ENCODE results near the gene CISTR.
A peak's percentile ranks its signal among the peaks of the same experiment; 100 is the strongest.
"Not testable (repeated sequence)": the region's sequence is repeated elsewhere in the genome, so short reads cannot be mapped to it uniquely, and the experiment has no call there.

Gene CISTR

DNA sequence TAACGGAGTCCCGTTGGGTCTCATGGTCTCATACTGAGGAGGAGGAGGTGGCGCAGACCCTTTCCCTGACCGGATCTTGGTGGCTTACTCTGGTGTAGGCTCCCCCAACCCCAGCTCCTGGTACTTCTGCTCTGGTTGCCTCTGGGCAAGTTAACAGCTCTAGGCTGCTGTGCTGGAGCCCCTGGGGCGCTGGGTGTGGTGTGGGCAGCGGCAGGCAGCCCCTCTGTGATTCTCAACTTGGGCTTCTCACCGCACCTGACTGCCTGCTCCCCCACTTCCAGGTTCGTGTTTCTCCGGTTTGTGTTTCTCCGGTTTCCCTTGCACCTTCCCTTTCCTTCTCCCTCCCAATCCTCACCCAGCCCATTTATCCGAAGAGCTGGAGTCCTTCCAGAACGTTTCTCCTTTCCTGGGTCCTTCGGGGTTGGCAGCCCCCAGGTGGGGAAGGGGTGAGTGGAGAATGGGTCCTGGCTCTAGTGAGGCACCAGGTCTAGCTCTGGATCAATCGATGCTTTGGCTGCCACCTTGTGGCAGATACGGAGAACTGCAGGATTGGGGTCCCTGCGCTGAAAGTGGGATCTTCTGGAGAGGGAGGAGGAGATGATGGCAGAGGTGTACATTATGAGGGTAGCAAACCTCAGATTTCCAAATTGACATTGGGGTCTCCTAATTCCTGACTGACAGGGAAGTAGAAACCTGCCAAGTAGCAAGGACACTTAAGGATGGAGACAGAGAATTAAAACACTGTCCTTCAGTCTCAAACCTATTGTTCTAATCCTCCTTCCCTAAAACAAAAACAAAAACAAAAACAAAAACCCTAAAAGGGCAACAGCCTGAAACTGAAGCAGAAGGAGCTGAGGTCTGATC lies 8.3 kb downstream of the CISTR start:
- DNase-seq: peak; percentile 71

DNA sequence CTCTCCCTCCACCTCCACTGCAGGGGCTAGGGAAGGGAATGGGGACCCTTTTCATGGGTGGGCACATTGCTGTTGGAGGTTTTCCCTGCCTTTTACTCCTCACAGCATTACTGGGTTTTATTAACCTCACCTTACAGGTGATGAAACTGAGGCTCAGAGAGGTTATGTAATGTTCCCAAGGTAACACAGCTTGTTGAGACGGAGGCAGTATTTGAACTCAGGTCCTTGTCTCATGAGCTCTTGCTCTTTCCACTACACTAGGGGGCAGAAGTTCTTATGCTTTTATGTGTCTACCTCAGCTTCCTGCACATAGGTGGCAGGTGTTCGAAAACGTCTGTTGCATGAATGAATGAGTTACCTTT lies 11.7 kb downstream of the CISTR start:
- DNase-seq: no peak

DNA sequence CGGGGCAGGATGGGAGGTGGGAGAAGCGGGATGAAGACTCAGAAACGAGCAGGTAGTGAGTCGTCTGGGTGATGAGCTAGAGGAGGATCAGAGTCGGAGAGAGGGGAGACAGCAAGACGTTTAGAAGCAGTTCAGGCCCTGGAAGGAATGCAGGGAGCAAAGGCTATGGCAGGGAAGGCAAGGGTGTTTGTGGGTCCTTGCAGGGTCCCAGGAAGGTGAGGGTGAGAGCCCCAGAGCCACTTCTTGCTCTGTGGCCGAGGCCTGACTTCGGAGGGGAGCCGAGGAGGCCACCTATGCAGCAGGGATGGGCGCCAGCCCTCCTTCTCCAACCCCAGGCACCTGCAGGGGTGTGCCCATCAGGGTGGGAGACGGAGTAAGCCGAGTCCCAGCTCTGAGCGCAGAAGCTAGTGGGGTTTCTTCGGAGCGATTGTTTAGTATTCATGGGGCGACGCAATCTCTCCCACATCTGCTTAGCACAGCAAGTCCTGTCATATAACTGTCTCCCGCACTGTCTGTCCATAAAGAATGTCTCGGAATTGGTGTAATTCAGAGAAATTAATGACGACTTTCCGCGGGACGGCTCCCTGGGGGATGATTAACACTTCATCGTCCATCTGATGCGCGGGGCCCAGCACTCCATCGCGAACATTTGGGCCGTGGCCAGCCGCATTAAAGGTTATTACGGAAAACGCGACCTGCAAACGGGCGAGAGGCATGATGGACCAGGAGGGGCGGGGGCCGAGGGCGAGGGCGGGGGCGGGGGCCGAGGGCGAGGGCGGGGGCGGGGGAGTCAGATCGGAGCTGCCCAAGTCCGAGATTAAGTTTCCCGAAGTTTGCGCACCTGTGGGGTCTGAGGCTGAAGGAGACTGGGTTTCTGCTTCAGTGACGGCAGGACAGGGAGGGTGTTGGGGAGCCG lies 12.3 kb downstream of the CISTR start:
- DNase-seq: no peak

DNA sequence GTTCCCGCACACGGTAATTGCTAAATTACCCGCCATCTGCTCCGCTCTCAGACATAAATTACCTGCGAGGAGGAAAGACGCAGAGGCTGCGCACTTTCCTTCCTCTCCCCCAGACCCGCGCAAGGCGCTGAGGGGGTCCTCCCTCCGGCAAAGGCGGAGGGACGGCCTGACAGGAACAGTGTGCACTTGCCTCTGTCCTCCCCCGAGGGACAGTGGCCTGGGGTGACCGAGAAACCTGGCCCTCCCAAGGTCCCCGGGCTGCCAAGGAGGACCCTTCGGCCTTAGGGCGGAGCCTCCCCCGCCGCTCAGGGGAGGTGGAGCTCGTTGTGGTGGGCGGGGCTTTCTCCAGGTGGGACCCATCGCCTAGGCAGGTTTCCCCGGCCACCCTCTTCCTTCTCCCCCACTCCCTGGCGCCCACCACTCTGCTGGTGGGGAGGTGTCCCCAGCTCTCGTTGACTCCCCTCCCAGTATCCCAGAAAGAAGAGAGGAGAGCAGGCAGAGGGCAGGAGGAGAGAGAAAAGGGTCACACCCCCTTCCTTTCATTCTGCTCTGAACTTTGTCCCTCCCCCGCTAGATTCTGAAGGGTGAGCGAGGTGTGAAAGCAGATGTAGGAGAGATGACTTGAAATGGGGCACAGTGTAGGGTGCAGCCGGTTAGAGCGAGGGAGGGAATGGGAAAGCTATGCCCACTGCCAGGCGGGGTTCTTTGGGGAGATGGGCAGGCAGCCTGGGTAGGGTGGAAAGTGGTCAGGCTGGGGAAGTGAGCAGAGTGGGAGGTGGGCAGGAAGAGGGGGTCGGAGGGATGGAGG lies 13.2 kb downstream of the CISTR start:
- no peak for DNase-seq

DNA sequence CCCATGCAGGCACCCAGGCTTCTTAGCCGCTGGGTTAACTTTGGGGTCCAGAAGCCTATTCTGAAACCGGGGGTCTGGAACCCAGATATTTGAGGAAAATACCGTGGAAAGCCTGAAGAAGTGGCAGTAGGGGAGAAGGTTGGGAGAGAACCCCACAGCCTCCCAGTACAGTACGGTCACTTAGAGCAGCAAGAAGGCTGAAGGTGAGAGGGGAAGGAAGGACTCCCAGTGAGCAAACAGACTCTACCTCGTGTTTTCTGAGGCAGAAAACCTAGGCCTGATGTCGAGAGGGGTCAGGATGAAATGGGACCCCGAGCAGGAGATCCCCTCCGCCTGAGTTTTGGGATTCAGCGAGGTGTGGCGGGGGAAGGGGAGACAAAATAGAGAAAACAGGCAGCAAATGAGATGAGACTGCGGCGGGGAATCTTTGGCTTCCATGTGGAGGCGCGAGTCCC lies 13.8 kb downstream of the CISTR start:
- no peak for DNase-seq

DNA sequence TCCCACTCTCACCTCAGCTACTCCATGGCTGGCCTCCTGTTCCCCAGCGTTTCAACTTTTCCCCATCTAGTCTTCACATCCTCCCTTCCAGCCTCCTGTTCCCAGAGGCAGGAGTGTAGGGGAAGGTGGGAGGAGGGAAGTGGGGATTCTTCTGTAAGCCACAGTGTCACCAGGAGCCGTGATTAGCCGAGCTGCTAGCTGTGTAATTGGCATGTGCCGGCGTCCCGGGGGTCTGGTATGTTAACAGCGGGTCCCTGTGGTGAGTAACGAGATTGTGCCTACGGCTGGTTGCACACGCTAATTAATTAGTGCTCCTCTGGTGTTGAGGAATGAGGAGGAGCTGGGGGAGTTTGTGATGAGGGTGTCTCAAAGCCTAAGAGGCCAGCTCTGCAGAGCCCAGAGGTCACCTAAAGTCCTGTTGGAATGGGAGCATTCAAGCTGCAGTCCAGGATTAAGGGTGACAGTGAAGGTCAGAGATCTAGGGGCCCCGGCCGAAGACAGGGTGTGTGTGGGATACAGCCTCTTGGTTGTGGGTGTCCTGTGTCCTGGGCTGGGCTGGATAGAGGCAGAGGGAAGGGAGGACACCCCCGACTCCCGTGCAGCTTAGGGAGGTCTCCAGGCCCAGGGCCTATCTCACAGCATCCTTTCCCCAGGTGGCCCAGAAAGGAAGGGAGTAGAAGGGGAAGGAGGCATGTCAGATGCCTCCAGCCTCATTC lies 14.5 kb downstream of the CISTR start:
- no peak for DNase-seq

DNA sequence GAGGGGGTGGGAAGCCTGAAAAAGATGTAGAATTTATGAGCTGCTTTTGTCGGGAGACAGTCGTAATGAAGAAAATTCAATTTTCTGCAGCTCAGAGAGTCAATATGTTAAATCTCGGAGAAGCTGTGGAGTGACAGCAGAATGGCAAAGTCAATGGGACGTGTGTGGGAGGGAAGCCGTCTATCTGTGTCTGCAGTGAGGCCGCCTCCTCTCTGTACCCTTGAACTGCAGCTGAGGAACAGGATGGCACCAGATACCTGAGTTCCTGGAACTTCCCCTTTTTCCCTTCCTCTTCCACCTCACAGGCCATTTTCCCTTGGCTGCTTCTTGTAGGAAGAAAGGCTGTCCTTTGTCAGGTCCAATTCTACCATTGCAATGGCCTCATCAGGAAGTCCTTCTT lies 15.2 kb downstream of the CISTR start:
- DNase-seq: no peak

DNA sequence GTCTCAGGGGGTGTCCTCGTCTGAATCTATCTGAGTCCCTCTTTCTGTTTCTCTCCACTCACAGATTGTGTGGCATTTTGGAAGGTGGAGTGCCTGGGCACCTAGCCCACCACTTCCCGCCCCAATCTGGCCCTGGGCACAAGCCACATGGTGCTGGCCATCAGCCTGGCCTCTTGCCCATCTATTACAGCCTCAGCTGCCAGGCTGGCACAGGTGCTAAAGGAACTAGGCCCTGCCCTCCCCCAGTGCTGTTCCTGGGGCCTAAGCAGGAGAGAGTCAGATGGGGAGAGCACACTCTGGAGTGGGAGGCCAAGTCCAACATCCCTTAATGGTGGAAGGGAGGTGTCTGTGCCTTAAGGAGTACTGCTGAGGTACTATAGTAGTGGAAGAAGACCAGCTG lies 16.2 kb downstream of the CISTR start:
- DNase-seq: no peak

DNA sequence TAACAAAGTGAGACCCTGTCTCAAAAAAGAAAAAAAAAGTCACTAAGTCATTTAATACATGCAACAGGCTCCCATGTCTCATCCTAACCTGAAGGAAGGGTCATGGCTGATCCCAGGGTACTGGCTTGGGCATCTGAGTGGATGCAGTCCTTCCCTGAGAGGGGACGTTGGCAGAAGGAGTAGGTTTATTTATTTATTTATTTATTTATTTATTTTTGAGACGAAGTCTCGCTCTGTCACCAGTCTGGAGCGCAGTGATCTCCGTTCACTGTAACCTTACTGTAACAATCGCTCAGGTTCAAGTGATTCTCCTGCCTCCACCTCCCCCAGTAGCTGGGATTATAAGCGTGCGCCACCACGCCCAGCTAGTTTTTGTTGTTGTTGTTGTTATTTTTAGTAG lies 17.4 kb downstream of the CISTR start:
- no peak for DNase-seq

DNA sequence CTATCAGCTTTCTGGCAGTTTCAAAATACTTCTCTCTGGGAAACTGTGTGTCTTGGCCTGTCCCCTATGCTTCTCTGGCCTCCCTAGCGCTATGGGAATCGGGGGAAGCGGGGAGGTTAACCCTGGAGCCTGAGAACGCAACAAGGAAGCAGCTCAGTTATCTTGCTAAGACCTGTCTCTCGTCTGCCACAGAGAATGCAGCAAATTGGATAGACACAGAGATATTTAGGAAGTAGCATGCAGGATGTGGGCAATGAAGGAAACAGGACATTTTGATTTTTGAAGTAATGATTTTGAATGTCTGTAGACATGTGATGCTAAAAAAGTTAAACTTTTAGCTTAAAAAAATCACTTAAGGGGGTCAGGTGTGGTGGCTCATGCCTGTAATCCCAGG lies 18.0 kb downstream of the CISTR start:
- no peak for DNase-seq

DNA sequence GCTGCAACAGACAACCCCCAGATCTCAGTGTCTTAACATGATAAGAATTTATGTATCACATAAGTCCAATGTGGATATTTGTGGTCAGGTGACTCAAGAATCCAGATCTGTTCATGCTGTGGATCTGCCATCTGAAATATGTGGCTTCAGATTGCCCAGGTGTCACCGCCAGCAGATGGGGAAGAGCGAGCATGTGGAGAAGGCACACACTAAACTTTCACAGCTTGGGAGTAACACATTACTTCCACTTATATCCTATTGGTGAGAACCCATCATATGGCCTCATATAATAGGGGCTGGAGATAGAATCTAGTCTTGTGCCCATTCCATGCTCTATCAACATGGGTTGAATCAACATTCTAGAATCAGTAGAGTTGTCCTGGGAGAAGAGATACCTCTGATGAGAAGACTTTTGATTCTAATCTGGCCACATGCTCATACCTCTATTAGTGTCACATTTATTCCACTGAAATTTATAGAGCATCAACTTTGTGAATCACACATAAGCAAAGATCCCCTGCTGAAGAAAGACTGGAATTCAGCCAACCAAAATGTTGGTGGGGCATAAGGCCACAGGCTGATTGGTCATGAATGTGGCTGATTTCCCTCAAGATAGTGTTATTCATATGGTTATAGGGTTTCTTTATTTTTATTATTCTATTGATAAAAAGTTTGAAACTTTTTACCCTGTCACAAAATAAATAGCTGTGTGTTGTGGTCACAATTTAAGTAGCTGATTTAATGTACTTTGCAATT lies 18.6 kb downstream of the CISTR start:
- DNase-seq: no peak

DNA sequence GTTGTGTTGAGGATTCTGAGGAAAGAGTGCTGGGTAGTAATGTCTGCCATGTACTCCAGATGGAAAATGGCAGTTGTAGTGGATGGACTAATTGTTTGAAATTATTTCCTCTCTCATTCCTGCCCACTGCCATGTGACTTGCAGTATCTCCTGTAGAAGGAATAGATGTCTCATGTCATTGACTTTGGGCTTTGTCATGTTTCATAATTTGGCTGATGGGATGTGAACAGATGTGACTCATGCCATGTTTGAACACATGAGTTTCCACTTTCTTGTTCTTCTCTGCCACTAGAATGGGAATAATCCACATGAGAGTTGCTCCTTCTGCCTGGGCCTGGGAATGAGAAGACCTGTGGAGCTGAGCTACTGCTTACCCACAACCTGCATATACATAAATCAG lies 22.1 kb downstream of the CISTR start:
- DNase-seq: no peak

DNA sequence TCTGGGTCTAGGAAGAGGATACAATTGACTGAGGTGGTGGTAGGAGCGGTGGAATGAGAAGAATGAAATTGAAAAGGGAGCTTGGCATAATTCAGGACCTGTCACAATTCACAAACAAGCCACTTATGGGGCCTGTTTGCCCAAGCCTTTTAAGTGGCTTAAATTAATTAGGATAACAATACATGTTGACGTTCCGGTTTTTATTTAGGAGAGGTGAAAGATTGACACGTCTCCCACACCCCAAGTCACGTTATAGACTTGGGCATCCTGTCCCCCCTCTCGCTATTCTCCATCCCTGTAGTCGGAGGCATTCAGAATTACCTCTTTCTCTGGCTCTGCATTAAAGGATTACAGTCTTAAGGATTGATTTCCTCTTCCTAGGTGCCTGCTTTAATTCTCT lies 23.6 kb downstream of the CISTR start:
- no peak for DNase-seq

DNA sequence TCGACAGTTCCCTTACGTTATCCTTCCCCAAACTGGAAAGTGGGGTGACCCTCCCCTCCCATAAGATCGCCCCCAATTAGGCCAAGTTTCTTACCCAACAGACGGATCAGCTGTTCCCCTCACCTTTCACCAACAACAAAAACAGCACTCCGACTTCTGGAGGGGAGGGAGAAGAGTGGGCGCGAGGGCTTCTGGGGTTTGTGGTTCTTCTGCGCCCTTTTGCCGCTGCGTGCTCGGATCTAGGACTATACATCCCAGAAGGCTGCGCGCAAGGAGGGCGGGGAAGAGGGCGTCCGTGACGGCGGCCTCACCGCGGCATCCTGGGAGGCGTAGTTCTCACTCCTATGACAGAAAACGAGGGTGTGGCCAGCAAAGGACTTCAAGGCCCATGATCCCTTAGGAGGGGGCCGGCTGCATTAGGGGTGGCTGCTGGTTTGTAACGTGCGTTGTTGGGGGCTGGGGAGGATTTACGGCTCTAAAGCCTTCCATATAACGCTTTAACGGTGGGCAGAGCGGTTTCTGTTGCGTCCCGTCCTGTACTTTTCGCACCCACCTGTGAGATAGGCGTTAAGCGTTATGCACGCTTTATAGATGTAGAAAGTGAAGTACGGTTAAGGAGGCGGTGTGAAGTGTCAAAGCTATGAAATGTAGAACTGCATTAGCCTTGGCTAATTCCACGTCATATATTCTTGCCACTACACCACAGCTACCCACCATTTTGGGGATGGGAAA lies 24.3 kb downstream of the CISTR start, which contains the start of gene CALCOCO1:
TSS of gene CALCOCO1 (minus strand) at position 143 of the 732 bp plus-strand sequence. CDS start 2,210 bp downstream, outside the sequence.
- peak; percentile 99 for DNase-seq

DNA sequence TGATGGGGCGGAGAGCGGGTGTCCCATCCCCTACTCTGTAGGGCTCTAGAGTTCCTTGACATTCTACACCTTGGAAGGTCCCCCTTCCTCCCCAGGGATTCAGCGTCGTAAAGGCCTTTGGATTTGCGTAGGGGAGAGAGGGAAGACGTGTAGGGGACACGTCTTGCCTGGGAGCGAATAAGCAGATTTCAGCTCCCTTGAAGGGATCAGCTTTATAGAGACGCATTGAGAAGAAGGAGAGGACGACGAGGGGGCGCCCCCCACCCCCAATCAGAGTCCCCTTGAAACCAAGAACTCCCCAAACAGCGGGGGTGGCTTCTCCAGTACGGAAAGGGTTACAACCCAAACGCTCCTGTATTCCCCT lies 24.9 kb downstream of the CISTR start:
- DNase-seq: no peak

DNA sequence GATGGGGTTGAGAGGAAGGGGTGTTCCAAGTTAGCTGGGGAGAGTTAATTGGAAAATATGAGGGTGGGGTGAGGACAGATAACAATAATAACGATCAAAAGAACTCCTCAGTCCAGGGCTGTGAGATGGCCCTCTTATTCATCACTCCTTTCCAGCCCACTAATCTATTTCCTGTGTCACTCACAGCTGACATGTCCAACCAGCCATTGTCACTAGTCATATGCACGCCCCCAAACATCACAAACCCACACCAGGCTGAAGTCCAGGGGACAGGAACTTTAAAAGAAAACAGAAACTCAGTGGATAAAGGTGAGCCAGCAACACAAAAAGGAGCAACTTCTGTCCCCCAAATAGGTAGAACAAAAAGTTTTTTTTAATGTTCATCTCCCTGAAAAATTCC lies 25.4 kb downstream of the CISTR start:
- DNase-seq: no peak

DNA sequence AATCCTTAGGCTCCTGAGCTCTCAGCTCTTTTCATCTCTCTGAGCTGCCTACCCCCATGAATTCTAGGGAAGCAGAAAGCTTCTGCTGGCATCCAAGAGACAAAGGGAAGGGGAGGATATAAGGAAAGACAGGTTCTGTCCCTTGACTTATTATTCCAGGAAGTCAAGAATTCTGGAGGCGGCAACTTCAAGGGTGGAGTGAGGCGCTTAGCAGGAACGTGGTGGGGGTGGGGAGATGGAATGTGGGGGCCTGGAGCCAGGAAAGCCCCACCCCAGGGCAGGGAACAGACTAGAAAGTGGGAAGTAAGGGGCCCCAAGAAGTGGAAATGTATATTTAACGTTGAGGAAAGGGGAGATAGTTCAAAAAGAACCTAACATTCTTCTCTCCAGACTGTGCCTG lies 26.0 kb downstream of the CISTR start:
- no peak for DNase-seq

DNA sequence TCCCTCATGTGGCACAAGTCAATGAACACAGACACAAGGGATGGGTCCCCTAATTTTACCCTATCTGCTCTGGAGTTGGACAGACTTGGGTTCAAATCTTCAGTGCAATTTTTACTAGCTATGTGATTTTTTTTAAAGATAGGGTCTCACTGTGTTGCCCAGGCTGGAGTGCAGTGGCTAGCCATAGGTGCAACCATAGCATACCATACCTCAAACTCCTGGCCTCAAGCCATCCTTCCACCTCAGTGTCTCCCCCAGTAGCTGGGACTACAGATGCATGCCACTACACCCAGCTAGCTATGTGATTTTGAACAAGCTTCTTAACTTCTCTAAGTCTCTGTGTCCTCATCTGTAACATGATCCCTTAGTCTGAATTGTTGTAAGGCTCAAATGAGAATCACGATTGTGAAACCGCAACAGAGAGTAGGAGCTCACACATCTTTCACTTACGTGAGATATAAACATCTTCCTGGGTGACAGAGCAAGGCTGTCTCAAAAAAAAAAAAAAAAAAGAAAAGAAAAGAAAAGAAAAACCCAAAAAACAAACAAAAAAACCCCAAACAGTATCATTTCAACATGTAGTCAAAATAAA lies 29.2 kb downstream of the CISTR start:
- no peak for DNase-seq

DNA sequence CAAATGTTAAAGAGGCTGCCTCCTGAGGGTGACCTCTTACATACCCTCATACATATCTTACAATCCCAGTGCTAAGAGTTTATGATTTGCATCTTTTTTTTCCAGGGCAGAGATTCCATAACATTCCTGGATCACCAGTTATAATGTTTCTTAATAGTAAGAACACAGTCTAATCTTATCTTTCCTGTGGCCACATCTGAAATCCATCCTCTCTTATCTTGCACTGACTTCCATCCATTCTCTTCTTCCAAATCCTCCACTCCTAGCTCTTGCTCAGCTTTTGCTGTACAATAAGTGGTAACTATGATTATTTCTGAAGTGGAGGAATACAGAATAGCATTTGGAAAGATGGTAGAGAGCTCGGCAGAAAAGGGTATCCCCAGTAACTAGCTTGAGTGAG lies 30.8 kb downstream of the CISTR start:
- DNase-seq: no peak

DNA sequence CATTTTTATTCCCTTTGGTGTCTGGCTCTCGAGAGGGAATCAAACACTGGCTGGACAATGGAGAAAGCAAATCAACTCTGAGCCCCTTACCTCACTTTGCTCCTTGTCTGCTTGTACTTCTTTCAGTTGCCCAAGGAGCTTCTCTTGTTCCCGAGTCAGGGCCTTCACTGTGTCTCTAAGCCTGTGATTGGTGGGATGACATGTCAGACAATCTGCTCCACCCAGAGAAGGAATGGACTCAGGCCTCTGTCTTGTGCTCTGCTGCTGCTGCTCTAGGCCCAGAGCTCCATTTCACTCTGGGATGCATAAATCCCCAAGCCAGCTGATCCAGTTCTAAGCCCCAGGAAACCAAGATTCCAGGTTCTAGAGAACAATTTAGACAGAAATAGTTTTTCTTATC lies 32.1 kb downstream of the CISTR start:
- DNase-seq: no peak

DNA sequence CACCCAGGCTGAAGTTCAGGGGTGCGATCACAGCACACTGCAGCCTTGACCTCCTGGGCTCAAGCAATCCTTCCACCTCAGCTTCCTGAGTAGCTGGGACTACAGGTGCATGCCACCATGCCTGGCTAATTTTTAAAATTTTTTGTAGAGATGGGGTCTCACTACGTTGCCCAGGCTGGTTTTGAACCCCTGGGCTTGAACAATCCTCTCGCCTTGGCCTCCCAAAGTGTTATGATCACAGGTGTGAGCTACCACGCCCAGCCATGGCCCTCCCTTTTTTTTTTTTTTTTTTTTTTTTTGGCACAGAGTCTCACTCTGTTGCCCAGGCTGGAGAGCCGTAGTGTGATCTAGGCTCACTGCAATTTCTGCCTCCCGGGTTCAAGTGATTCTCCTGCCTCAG lies 33.2 kb downstream of the CISTR start:
- not testable (repeated sequence) for DNase-seq

All from activated CD4-positive, alpha-beta T cell treated with anti-CD3 and anti-CD28 coated beads, Interleukin-10, Interleukin-2, amounts not matched to agents 100 ng/mL and 50 ng/mL, durations not matched to agents 16 hours and 8 hours (primary cell).